HTERT RPE-1 (cell line): ENCODE results near the gene PLN.

Source experiments
- in situ Hi-C: fragments of 300-500 bp; cut with MboI; formaldehyde crosslinking; loops from 4 replicates; pipeline ENCODE4 v1.14.3; 2020; ENCODE audit warnings: low sequenced_read_pairs

The PLN gene

DNA sequence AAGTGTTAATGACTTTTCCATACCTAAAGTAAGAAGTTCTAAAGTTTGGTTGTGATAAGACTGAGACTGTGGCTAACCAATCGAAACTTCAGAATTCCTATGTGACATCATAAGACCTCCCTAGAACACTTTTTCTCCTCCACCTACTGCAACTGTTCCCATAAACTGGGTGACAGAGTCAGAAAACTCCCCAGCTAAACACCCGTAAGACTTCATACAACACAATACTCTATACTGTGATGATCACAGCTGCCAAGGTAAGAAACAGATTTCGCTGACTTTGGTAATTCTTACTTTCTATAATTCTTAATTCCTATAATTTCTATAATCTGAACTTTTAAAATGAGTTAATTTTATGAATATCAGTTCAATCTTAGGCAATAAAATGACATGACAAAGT, at the start of gene PLN:
Gene PLN, plus strand, starts transcription at position 161 of the 400 bp plus-strand sequence. CDS start 10,626 bp downstream, outside the sequence.
- in situ Hi-C loops, result no loop called here

DNA sequence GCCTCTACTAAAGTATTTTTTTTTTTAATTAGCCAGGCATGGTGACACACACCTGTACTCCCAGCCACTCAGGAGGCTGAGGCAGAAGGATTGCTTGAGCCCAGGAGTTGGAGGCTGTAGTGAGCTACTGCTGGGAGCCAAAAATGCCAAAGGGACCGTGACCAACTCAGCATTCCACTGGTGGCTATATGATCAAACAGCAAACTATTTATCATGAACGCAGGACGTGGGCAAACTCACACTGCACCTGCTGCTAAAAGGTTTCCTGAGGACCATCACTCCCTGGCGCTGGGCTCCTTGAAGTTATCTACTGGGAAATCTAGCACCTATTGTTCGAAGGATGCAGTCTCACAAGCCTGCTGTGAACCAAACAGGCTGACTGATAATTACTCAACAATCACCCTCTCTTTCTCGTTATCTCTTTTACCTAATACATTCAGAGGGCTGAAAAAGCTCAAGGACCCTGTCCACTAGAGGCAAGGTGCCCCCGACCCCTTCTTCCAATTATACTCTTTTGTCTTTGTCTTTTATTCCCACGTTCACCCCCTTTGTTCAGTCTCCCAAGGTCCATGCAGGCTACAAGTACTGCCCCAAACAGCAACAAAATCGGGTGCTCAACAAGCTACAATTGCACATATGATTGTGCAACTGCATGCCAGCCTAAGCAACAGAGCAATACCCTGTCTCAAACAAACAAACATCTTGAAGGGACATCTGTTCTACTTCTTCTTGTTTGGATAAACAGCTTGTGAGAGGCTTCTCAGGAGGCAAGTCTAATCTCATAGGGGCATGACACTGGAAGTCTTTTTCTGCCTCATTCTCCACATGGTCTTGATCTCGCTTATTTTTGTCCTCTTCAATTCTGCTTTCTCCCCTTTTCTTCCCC, 47.7 kb upstream of the PLN start:
- in situ Hi-C loops, result no loop called here

DNA sequence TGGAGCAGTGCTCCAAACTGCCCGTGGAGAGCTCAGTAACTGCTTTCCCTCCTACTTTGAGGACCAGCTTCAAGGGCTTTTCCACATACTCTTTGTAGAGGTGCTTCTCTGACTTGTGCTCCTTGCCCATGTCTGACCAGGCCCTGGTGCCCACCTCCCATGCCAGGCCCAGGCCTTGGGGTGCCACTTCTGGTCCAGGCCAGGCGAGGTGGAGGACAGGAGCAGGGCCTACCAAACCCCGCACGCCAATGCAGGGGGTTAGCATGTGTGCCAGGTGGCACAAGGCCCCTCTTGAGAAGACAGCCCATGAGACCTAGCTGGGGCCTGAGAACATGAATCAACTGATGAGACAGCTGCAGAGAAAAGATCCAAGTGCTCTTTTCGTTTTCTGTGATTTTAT, 47.0 kb upstream of the PLN start:
- in situ Hi-C loops, result no loop called here

DNA sequence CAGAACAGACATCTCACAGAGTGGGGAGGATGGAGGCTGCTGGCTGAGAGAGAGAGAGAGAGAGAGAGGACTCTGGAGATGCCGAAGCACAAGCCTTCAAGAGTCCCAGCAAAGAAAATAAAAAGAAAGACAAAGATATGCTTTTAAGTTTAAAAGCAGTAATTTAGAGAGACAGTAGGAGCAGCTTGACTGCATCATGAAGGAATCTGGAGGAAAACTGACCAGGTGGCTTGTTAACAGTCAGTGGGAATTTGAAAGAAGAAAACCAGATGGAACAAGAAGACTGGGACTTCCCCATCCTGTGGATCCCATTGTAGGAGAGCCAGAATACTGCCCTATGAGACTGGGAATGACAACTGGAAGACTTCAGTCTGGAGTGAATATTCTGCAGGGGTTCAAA, 46.3 kb upstream of the PLN start:
- in situ Hi-C loops, result no loop called here

DNA sequence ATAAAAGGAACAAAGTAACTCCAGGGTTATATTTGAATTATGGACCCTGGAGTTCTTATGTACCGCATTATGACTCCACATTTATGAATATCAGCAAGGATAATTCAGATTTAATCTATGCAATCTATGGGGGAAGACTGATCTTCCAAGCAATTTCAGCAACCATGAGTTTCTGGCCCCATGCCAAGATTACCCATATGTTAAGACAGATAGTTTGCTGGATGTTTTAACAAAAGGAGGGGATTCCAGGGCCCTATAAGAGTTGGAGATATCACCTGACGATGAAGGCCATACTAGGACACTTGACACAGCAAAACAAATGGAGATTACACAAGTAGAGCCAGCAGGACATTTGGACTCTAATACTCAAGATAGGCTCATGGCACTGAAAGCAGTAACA, 45.9 kb upstream of the PLN start:
- in situ Hi-C loops, result no loop called here

DNA sequence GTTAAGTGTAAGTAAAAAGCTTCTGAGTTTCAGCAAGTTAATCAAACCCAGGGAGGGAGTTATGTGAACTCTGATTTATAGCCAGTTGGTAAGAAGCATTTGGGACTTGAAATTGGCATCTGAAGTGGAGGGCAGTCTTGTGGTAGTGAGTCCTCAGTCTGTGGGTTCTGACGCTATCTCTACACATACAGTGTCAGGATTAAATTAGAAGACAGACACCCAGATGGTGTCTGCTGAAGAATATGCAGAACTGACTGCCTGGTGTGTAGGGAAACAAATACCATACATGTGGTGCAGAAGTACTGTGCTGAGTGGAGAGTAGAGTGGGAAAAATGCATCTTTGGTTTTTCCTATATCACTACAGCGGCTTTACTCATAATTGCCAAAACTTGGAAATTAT, 43.5 kb upstream of the PLN start:
- in situ Hi-C loops, result no loop called here

DNA sequence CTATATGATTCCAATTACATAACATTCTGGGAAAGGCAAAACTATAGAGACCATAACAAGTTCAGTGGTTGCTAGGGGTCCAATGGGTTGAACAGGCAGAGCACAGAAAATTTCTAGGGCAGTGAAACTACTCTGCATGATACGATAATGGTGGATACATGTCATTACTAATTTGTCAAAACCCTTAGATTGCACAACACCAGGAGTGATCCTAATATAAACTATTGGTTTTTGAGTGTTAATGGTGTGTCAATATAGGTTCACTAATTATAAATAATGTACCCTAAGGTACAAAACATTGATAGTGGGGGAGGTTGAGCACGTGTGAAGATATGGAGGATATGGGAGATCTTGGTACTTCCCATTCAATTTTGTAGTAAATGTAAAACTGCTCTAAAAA, 42.4 kb upstream of the PLN start:
- in situ Hi-C loops, result no loop called here

DNA sequence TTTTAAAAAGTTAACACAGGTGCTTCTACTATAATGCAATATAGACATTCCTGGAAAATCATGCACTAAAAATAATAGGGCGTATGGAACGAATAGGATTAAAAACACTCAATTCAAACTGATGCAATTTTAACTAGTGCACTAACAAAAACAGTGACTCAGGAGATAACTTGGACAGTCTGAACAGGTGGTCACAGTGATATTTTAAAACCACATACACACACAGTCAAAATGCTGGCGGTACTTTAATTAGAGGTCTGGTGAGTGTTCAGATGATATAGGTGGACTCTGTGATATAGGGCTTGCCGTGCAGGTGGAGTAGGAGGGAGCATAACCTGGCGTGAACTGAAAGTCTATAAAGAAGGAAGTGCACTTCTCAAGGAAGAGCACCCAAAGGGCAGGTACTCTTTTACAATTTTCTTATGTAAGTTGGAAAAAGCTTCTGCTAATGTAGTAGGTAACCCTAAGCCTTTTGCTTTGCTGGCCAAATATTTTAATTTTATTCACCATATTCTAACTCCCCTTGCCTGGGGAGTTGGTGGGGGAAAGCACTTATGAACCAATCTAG, 41.9 kb upstream of the PLN start:
- in situ Hi-C loops, result no loop called here

DNA sequence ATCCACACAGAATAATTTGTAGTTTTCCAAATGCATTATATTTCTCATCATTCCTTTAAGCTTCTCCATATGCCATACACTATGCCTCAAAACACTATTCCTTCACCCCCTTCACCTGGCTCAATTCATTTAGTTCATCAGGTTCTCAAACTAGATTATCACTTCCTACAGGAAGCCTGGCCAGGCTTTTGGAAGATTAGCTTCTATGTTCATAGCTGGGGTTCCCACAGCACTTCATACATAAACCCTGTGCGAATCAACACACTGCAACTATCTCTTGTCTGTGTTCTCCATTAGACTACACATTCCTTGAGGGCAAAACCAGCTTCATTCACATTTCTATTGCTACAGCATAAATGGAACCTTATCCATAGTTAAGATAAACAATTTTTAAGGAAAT, 40.5 kb upstream of the PLN start:
- in situ Hi-C loops, result no loop called here

DNA sequence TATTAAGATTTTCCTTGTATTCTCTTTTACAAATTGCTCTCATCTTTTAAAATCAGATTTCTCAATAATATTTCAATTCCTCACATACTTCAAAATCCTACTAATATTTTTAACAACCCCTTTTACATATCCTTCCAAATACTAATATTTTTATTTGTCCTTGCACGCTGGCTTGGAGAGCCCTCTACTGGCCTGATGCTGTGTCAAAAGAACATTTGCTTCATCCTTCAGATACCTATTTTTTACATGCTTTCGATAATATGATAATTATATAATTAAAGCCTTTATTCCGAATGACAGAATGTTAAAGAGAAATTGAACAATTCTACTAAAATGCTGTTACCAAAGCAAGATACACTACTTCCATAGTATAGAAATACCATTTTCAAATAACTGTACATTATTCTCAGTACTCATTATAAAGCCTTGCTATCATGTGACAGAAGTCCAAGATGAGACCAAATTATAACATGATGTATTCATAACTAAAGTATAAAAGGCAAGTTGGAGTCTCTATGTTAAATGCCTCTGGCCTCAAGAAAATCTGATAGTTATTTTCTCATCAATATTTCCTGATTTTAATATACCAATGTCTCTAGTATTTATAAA, 39.0 kb upstream of the PLN start:
- in situ Hi-C loops, result no loop called here

DNA sequence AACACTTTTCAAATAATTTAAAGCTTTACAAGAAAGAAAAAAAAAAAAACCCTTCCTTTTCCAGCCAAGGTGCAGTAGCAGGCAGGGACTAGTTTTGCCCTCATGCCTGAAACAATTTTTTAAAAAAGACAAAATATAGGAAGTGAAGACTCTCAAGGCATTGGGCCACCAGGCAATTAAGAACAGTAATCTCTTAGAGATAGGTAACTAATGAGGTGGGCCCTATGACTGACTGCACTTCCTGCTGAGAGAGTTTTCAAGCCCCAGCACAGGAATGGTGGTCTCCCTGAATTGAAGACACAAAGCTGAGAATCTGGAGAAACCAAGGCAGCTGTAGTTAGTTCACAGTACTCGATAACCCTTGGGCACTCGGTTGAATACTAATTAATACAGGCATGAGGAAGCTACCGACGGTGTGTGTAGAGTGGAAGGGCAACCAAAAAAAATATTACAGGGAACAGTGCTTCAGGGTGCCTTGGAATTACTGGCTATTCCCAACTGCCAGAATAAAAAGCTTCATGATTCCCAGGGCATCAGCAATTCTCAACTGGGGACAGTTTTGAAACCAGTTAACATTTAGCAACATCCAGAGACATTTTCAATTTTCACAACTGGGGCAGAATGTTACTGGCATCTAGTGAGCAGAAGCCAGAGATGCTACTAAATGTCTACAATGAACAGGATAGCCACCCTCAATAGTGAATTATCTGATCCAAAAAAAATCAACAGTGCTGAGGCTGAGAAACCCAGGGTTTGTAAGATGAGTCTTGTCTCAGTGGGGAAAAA, 36.0 kb upstream of the PLN start:
- in situ Hi-C loops, result no loop called here

DNA sequence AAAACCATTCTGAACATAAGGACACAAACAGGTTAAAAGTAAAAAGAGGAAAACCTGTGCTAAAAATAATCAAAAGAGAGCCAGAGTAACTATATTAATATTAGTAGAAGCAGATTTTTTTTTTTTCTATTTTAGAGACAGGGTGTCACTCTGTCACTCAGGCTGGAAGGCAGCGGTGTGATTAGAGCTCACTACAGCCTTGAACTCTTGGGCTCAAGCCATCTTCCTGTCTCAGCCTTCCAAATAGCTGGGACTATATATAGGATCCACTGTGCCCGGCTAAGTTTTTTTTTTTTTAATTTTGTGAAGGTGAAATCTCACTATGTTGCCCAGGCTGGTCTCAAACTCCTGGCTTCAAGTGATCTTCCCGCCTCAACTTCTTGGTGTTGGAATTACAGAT, 33.4 kb upstream of the PLN start:
- in situ Hi-C loops, result no loop called here

DNA sequence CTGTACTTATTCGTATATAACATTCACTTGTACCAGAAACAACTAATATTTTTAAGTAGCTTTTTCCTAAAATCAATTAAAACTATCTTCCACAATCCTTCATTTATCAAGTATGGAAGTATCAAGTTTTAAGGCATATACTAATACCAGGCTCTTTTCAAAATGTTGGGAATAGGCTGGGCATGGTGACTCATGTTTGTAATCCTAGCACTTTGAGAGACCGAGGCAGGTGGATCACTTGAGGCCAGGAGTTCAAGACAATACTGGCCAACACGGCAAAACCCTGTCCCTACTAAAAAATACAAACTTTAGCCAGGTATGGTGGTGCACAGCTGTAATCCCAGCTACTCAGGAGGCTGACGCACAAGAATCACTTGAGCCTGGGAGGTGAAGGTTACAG, 25.7 kb upstream of the PLN start:
- in situ Hi-C loops, result no loop called here

DNA sequence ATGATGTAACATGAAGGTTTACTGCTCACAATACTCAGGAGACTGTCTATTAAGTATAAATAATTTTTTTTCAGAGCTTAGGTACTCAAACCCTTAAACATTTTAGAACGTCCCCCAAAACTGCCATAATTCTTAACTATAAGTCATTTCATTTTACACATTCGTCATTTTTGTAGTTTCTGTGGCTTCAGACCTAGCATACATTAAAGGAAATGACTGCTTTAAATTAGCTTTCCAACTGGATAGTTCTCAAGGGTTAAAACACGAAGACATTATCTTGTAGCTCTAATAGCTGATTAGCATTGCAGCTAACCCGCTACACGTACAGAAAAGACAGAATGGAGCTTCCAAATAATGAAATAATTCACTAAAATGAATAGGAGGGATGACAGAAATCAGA, 24.9 kb upstream of the PLN start:
- in situ Hi-C loops, result no loop called here

DNA sequence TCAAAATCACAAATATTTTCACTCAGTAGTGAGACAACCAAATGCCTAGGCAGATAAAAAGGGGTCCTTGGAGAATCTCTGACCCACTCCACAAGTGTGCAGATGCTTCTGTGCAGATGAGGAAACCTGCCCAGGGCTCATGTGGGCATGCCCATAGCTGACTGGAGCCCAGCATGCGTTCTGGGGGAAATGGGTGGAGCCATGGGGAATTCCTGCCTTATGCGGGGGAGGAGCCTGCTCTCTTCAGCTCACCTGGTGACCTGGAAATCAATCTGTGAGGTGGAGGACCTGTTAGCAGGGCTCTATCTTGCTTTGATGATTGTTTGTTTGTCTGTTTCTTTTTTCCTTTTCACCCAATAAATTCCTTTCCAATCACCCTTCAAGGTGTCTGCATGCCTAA, 23.4 kb upstream of the PLN start:
- in situ Hi-C loops, result no loop called here

DNA sequence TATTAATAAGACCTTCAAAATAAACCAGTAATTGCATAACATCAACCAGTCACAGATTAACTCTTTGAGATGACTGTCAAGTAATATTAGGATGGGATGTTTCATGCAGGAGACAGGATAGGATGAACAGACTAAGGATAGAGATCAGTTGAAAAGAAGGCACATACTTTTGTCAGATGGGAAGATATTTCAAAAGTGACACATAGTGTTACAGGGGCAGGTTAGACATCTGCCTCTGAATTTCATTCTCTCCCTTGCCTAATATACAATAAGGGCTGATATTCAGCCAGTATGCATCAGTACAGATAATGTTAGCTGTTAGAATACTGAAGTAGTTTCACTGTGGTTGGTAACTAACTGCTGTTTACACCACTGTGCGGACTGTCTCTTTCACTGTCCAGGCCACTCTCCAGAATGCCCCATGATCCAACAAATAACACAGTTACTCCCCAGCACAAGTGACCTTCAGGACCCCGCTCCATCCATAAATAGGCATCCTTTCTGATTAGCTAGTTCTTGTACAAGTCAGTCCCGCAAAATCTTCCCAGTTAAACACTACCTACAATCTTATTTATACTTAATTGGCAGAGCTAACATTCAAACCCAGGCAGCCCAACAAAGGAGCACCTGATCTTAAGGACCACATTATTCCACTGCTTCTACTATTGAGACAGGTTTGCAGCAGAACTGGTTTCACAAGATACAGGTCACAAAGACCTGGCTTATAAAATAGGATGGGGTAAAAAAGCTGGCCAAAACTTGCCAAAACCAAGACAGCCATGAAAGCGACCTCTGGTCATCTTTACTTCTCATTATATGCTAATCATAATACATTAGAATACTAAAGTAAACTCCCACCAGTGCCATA, 21.9 kb upstream of the PLN start:
- in situ Hi-C loops, result no loop called here

DNA sequence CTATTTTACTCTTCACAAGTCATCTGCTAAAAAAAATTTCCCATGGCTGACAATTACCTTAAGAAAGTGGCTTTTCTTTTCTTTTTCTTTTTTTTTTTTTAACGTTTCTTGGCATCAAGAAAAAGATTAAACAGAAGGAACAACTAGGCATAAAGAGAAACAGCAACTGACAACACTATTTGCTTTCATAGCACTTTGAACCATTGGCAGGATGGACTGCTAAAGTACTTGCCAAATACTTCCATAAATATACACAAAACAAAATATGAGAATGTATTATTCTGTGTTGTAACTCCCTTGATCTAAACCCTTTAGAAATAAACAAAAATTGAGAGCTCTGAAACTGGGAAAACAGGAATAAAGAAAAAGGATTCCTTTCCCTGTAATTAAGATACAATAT, 20.0 kb upstream of the PLN start:
- in situ Hi-C loops, result no loop called here

DNA sequence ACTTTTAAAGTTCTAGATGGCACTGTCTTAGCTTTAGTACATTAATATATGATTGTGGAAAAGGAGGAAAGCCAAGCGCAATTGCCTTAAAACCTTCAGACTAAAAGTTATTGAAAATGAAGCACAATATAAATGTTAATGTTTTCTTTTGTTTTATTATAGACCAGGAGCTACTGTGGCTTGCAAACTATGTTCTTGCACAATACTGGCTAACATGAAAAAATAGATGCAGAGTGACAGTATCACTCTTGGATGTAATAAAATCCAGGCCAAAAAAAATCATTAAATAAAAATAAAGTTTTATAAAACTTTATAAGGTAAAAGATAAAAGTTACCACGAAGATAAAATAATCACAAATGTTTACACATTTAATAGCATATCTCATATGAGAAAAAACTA, 18.3 kb upstream of the PLN start:
- in situ Hi-C loops, result no loop called here

DNA sequence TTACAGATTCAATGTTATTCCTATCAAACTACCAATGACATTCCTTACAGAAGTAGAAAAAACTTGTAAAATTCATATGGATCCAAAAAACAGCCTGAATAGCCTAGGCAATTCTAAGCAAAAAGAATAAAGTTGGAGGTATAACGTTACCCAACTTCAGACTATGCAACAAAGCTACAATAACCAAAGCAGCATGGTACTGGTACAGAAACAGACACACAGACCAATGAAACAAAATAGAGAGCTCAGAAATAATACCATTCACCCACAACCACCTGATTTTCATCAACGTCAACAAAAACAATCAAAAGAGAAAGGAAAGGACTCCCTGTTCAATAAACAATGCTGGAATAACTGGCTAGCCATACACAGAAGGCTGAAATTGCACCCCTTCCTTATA, 17.2 kb upstream of the PLN start:
- in situ Hi-C loops, result no loop called here

DNA sequence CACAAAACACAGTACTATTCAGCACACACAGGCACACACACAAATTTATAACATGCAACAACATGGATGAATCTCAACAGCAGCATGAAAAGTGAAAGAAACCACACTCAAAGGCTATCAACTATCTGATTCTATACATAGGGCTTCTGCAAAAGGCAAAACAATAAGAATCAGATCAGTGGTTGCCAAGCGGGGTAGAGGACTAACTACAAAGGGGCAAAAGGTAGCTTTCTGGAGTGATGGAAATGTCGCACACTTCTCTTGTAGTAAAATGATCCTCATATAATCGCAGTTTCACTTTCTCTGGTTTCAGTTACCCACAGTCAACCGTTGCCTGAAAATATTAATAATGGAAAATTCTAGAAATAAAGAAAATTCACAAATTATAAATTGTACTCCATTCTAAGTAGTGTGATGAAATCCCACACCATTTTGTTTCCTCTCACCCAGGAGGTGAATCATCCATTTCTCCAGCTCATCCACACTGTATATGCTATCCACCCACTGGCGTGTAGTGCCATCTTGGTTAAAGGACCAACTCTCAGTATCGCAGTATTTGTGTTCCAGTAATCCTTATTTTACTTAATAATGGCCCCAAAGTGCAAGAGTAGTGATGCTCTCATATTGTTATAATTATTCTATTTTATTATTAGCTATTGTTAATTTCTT, 12.8 kb upstream of the PLN start:
- in situ Hi-C loops, result no loop called here
